Esophagus squamous epithelium (tissue), 4 donors: ENCODE results near the gene ASB2.

ENCODE experiments used
- CTCF ChIP-seq, 6 experiments: fragments of 450-650 bp in 4 of 6; fragments of 200-600 bp in 2 of 6; sonication (generic) in 2 of 6; IDR thresholded peaks; one replicate each; pipeline ENCODE4 v1.5.1; 2016 to 2019; ENCODE audit warnings: antibody characterized with exemption in 6 of 6, mild to moderate bottlenecking in 4 of 6, moderate library complexity in 4 of 6
- POLR2A ChIP-seq, 4 donors: fragments of 450-650 bp; IDR thresholded peaks; one replicate each; pipeline ENCODE4 v1.6.1; 2017; ENCODE audit warnings: antibody characterized with exemption in 4 of 4, mild to moderate bottlenecking in 4 of 4, moderate library complexity in 3 of 4

GRCh38 chr14:94008234-94008633 lies 31.9 kb upstream of the ASB2 start:
- TF ChIP-seq CTCF (IDR thresholded peaks at IDR 0.05) (no peak), POLR2A (IDR thresholded peaks at IDR 0.05) (no peak)
